SJSA1 (cell line): ENCODE data around the gene MOXD1. TPM values are rescaled to one million over a fixed set of nuclear protein-coding genes. Genes with fewer than 3 reads are reported as not detected.

Experiments used
- DNase-seq, 2 experiments: peaks; one replicate each; pipeline ENCODE4 v3.0.0-alpha.2; 2015 to 2020; ENCODE audit warnings: low spot score in 2 of 2, low read depth in 1 of 2
- H3K27ac ChIP-seq: fragments of 250-450 bp; sonication (Bioruptor Pico); 2 replicates; pipeline ENCODE4 v1.5.1; 2020; ENCODE audit warnings: mild to moderate bottlenecking, moderate library complexity
- H3K27me3 ChIP-seq: fragments of 250-450 bp; sonication (Bioruptor Pico); replicated peaks from 2 replicates; pipeline ENCODE4 v1.5.1; 2020; ENCODE audit warnings: mild to moderate bottlenecking, moderate library complexity
- H3K36me3 ChIP-seq: fragments of 250-450 bp; sonication (Bioruptor Pico); 2 replicates; pipeline ENCODE4 v1.5.1; 2020; ENCODE audit warnings: mild to moderate bottlenecking
- H3K4me1 ChIP-seq: fragments of 250-450 bp; sonication (Bioruptor Pico); replicated peaks from 2 replicates; pipeline ENCODE4 v1.6.1; 2021; ENCODE audit warnings: mild to moderate bottlenecking
- H3K4me3 ChIP-seq: fragments of 250-450 bp; sonication (Bioruptor Pico); 2 replicates; pipeline ENCODE4 v1.5.1; 2020; ENCODE audit warnings: mild to moderate bottlenecking
- H3K9me3 ChIP-seq: fragments of 250-450 bp; sonication (Bioruptor Pico); replicated peaks from 2 replicates; pipeline ENCODE4 v1.5.1; 2020; ENCODE audit warnings: mild to moderate bottlenecking
- total RNA-seq: library from RNA; depleted of rRNA; stranded (reverse); fragments of >200 nt; shearing (Covaris generic); gene quantifications from 2 replicates; pipeline ENCODE4 v1.2.3, GENCODE V29; 2014; rRNA removed

Gene MOXD1
- total RNA-seq, 1 experiment from 2014 or later, result 37.3 TPM

DNA sequence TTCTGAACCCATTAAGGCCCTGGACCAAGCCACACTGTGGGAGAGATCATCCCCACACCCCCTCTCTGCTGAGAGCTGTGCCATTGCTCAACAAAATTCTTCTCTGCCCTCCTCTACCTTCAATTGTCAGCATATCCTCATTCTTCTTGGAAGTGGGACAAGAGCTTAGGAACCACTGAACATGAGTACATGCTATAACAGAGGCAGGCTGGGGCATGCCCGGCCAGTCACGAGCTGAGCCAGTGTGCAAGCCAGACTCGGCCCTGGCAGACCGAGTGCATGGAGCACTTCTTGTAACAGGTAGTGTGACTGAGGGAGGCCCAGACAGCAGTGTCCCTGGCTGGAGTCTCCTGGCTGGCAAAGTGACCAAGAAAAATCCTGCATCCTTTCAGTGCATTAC is 149.2 kb downstream of the MOXD1 start:
- no peaks in the 10 kb centered on the region; the same call in 1 of the 2 replicates for H3K9me3 ChIP-seq
- no peak for DNase-seq
- no peak overlapping the region for H3K27ac ChIP-seq
- H3K4me1 ChIP-seq, result no peaks in the 10 kb centered on the region
- no peak overlapping the region for H3K4me3 ChIP-seq
- H3K27me3 ChIP-seq, result no peaks in the 10 kb centered on the region
- H3K36me3 ChIP-seq, result no peaks in the 10 kb centered on the region

DNA sequence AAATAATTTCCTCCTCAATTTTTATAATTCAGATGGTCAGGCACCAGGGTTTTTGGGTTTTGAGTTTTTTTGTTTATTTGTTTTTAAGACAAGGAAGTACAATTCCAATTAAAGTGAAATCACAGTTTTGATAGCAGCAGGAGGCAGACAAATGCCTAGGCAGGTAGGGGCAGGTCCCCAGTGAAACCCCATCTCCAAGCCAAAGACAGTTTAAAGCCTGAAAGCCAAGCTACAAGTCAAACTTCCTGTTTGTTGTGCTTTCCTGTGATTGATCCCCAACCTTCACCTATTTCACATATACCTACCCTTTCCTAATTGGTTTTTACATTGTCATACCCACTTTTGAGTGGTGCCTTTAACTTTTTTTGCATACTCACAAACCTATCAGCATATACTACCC is 149.6 kb downstream of the MOXD1 start:
- DNase-seq, result no peak
- H3K4me3 ChIP-seq, result no peak overlapping the region
- H3K27ac ChIP-seq, result no peak overlapping the region
- no peaks in the 10 kb centered on the region for H3K36me3 ChIP-seq
- no peaks in the 10 kb centered on the region for H3K4me1 ChIP-seq
- H3K9me3 ChIP-seq, result no peaks in the 10 kb centered on the region; the same call in 1 of the 2 replicates
- no peaks in the 10 kb centered on the region for H3K27me3 ChIP-seq

DNA sequence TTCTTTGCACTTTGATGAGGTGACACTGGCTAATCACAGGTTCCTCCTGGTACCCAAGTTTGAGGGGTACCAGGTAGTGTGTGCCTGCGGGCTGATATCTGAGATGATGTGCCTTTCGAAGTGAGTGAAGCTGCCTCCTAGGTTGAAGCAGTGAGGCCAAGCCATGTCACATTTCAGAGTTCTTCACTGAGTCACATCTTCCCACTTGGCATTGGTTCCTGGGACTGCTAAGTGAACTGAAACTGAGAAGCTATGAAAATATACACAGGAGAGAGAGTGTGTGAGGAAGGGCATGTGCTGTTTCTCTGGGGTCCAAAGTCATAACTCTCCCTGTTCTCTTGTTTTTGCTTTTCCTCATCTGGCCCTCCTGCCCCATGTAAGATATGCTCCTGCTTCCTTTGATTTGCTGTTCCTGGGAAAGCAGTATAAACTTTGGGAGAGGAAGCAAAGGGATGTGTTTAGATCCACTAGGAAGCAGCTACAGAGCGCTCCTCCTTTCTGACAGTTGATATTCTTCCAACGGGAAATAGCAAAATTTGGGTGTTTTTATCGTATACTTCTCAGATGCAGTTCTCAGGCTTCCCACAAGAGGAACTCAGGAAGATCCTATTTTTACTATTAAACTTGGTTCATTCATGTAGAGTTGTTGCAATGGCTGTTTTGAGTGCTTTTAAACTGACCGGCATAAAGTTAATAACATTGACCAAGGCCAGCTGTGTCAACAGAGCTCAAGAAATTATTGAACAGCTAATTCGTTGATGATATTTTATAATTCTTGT is 153.7 kb downstream of the MOXD1 start:
- H3K36me3 ChIP-seq, result no peaks in the 10 kb centered on the region
- no peaks in the 10 kb centered on the region for H3K27me3 ChIP-seq
- H3K4me3 ChIP-seq, result no peak overlapping the region
- no peak for DNase-seq
- no peak overlapping the region for H3K27ac ChIP-seq
- no peaks in the 10 kb centered on the region for H3K4me1 ChIP-seq
- H3K9me3 ChIP-seq, result no peaks in the 10 kb centered on the region; the same call in 1 of the 2 replicates

DNA sequence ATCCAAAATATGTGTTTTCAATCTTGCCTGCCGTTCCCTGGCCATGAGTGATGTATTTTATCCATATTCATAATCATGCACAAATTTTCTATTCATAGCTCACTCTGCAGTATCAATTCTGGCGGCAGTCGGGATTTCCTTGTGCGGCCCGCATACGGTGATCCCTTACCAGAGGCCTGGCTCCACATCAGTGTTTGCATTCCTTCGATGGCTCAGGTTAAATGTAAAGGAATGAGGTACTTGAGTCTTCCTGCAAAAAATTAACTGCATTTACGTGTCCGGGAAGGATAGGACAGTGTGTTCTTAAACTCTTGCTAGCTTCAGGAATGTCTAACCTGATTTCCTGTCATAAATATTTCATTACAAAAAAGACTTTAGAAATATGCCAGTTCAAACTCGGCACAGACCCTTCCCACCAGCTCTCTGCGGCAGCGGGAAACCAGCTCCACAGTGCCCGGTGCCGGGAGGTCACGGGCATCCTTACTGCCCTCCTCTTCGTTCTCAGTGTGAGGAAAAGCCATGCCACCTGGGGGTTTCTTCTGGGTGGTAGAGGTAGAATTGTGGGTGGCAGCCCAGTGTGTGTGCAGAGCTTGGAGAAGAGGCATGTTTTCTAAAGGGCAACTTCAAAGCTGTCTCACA is 154.5 kb downstream of the MOXD1 start:
- Histone ChIP-seq H3K9me3 (no peaks in the 10 kb centered on the region; the same call in 1 of the 2 replicates), H3K4me1 (no peaks in the 10 kb centered on the region), H3K36me3 (no peaks in the 10 kb centered on the region), H3K4me3 (no peak overlapping the region), H3K27ac (no peak overlapping the region), H3K27me3 (no peaks in the 10 kb centered on the region)
- no peak for DNase-seq

DNA sequence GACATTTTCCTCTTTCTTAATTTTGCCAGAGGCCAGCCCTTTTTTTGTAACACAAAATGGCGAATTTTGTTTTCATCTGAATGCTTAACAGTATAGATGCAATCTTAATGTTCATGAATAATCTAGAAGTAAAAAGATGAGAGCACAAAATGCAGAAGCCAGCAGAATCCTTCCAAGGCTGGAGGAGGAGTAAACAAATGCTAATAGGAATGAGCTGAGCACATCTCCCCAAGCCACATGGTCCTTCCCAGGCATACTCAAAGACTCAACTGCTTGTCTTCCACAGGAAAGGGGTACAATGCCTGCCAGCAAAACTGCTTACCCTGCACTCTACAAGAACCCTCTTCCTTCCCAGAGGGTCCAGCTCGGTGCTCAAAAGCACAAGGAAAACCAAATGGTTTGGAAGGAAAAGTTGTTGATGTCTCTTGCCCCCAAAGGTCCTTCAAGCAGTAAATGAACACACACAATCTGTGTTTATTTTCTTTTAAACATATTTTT is 155.1 kb downstream of the MOXD1 start:
- Histone ChIP-seq H3K4me3 (no peak overlapping the region), H3K27ac (no peak overlapping the region), H3K27me3 (no peaks in the 10 kb centered on the region), H3K4me1 (no peaks in the 10 kb centered on the region), H3K9me3 (no peaks in the 10 kb centered on the region; the same call in 1 of the 2 replicates), H3K36me3 (no peaks in the 10 kb centered on the region)
- DNase-seq, result no peak

Other genes starting within 250 kb of the MOXD1 start
- gene STX7, start 111.6 kb upstream of the MOXD1 start, total RNA-seq, result 28.2 and 33.1 TPM in 2 replicates
- gene TAAR9, start 136.8 kb upstream of the MOXD1 start, total RNA-seq, result not detected in 2 replicates
- not detected in 2 replicates for gene TAAR8, start 151.2 kb upstream of the MOXD1 start, total RNA-seq
- gene TAAR6, start 168.8 kb upstream of the MOXD1 start, total RNA-seq, result not detected in 2 replicates
- gene TAAR5, start 188.3 kb upstream of the MOXD1 start, total RNA-seq, result not detected in 2 replicates
- not detected in 2 replicates for gene TAAR2, start 222.8 kb upstream of the MOXD1 start, total RNA-seq